ENCODE data around the gene AXIN1. TPM values are rescaled to one million over a fixed set of nuclear protein-coding genes. Genes with fewer than 3 reads are reported as not detected.

The AXIN1 gene
- total RNA-seq, 1 donor from 2014 or later = 49.0 TPM

DNA sequence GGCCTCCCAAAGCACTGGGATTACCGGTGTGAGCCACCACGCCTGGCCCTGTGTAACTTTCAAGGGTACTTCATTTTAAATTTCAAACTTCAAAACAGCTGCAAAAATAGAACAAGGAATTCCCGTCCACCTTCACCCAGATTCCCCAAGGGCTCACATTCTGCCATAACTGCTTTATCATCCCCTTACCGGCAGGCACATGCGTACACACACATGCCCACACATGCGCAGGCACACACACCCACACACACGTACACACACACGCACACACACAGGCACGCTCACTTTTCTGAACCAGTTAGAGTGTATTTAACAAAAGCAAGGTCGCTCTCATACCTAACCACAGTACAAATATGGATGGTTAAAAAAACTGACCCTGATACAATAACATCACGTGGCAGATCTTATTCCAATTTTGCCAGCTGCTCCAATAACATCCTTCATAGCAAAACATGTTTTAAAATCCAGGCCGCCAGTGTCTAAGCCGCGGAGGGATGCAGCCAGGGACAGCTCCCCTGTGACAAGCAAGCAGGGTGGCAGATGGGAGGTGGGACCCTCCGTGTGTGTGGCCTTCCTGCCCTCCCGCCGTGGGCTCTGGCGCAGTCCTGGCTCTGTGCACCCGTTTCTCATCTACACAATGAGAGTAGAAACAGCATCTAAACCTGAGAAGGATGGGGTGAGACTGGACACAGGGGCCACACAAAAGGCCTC, 46.5 kb downstream of the AXIN1 start:
- no peak for TF ChIP-seq CTCF (IDR thresholded peaks at IDR 0.05; ENCODE audit: insufficient read depth, low read length, severe bottlenecking)
- no peaks in the 10 kb centered on the region for H3K27me3 ChIP-seq (ENCODE audit: control insufficient read depth, insufficient read depth, low read length)
- peak; percentile 82 for DNase-seq (ENCODE audit: low read depth)
- no peak overlapping the region for H3K4me3 ChIP-seq (ENCODE audit: low read depth, low read length)
- H3K36me3 ChIP-seq (ENCODE audit: control insufficient read depth, insufficient read depth, low read length) = peaks cover 28% of the 10 kb centered on the region
- FAIRE-seq = peak; percentile 96

DNA sequence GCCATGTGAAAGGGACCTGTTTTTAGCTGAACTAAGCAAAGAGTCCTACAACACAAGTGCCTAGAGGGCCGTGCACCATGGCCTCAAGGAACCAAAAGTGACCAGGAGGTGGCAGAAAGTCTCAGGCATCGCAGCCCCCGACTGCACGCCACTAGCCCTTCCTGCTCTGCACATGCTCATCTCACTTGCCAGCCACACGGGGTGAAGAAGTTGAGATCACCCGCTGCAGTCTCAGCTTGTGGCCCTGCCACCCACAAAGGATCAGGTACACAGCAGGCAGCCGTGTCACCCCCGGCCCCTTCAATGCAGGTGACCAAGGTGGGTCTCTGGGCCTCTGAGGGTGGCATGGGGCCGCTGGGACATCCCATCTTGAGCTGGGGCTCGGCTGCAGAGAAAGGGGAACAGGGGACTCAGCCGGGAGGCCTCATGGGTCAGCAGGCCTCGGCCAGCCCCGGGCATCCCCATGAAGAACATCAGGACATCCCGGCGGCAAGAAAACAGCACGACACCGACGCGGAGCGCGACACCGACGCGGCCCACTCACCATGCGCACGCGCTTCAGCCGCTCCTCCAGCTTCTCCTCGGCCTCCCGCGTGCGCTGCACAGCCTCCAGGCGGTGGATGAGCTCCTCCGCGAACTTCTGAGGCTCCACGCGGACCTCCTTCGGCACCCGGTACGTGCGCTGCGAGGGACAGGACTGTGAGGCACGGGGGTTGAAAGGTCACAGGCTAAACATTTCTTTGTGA, 48.6 kb downstream of the AXIN1 start:
- no peak for DNase-seq (ENCODE audit: low read depth)
- peaks cover 24% of the 10 kb centered on the region for H3K36me3 ChIP-seq (ENCODE audit: control insufficient read depth, insufficient read depth, low read length)
- H3K4me3 ChIP-seq (ENCODE audit: low read depth, low read length) = no peak overlapping the region
- TF ChIP-seq CTCF (IDR thresholded peaks at IDR 0.05; ENCODE audit: insufficient read depth, low read length, severe bottlenecking) = no peak
- no peaks in the 10 kb centered on the region for H3K27me3 ChIP-seq (ENCODE audit: control insufficient read depth, insufficient read depth, low read length)
- FAIRE-seq = no peak

- Histone ChIP-seq H3K27me3 (ENCODE audit: control insufficient read depth, insufficient read depth, low read length) (no peaks in the 10 kb centered on the region), H3K4me3 (ENCODE audit: low read depth, low read length) (no peak overlapping the region), H3K36me3 (ENCODE audit: control insufficient read depth, insufficient read depth, low read length) (peaks cover 24% of the 10 kb centered on the region)
- FAIRE-seq (no peak), DNase-seq (ENCODE audit: low read depth) (no peak)
- no peak for TF ChIP-seq CTCF (IDR thresholded peaks at IDR 0.05; ENCODE audit: insufficient read depth, low read length, severe bottlenecking)
Observed at GRCh38 chr16:301950-302349, 50.6 kb downstream of the AXIN1 start.

GRCh38 chr16:301235-301634, 51.3 kb downstream of the AXIN1 start:
- Histone ChIP-seq H3K36me3 (ENCODE audit: control insufficient read depth, insufficient read depth, low read length) (peaks cover 26% of the 10 kb centered on the region), H3K27me3 (ENCODE audit: control insufficient read depth, insufficient read depth, low read length) (no peaks in the 10 kb centered on the region), H3K4me3 (ENCODE audit: low read depth, low read length) (no peak overlapping the region)
- FAIRE-seq = no peak
- DNase-seq (ENCODE audit: low read depth) = no peak
- TF ChIP-seq CTCF (IDR thresholded peaks at IDR 0.05; ENCODE audit: insufficient read depth, low read length, severe bottlenecking) = no peak

GRCh38 chr16:297832-298231, 54.7 kb downstream of the AXIN1 start:
- FAIRE-seq (no peak), DNase-seq (ENCODE audit: low read depth) (no peak)
- Histone ChIP-seq H3K4me3 (ENCODE audit: low read depth, low read length) (no peak overlapping the region), H3K27me3 (ENCODE audit: control insufficient read depth, insufficient read depth, low read length) (no peaks in the 10 kb centered on the region), H3K36me3 (ENCODE audit: control insufficient read depth, insufficient read depth, low read length) (peaks cover 30% of the 10 kb centered on the region)
- no peak for TF ChIP-seq CTCF (IDR thresholded peaks at IDR 0.05; ENCODE audit: insufficient read depth, low read length, severe bottlenecking)
